NCI-H1417 treated with DMSO at 0.1 percent for 48 hours (cell line): ENCODE results near the gene LHX4.

Source experiments
- DNase-seq: peaks from one replicate; lab custom pipeline; 2025; lab: John Stamatoyannopoulos, UW

The LHX4 gene

GRCh38 chr1:180229483-180230415 is at the start of gene LHX4:
Gene LHX4 (plus strand): TSS chr1:180230264. CDS start chr1:180230530, 266 bp downstream.
- no peak for DNase-seq

- DNase-seq: no peak
These were observed 49.0 kb upstream of the LHX4 start for GRCh38 chr1:180181048-180181447.

- DNase-seq: no peak
These were observed 47.9 kb upstream of the LHX4 start for GRCh38 chr1:180181996-180182642.

GRCh38 chr1:180182643-180183311 is 47.3 kb upstream of the LHX4 start:
- DNase-seq: no peak

- DNase-seq: no peak
These were observed 46.6 kb upstream of the LHX4 start for GRCh38 chr1:180183426-180183825.

GRCh38 chr1:180184041-180184440 is 46.0 kb upstream of the LHX4 start:
- no peak for DNase-seq

- no peak for DNase-seq
These were observed 44.8 kb upstream of the LHX4 start for GRCh38 chr1:180185281-180185680.

GRCh38 chr1:180185971-180186645 is 44.0 kb upstream of the LHX4 start:
- no peak for DNase-seq

- DNase-seq: no peak
These were observed 43.2 kb upstream of the LHX4 start for GRCh38 chr1:180186831-180187230.

GRCh38 chr1:180187626-180188025 is 42.4 kb upstream of the LHX4 start:
- DNase-seq: no peak

GRCh38 chr1:180188091-180188506 is 42.0 kb upstream of the LHX4 start:
- no peak for DNase-seq

GRCh38 chr1:180188684-180189175 is 41.3 kb upstream of the LHX4 start:
- no peak for DNase-seq

- DNase-seq: no peak
These were observed 40.0 kb upstream of the LHX4 start for GRCh38 chr1:180190091-180190490.

- no peak for DNase-seq
These were observed 37.9 kb upstream of the LHX4 start for GRCh38 chr1:180192172-180192571.

- no peak for DNase-seq
These were observed 36.7 kb upstream of the LHX4 start for GRCh38 chr1:180193141-180194047.

- DNase-seq: no peak
These were observed 36.0 kb upstream of the LHX4 start for GRCh38 chr1:180194048-180194425.

GRCh38 chr1:180194546-180195207 is 35.4 kb upstream of the LHX4 start:
- DNase-seq: no peak

GRCh38 chr1:180195401-180195800 is 34.7 kb upstream of the LHX4 start:
- no peak for DNase-seq

- no peak for DNase-seq
These were observed 34.1 kb upstream of the LHX4 start for GRCh38 chr1:180195916-180196315.

- DNase-seq: no peak
These were observed 33.5 kb upstream of the LHX4 start for GRCh38 chr1:180196436-180197003.
